ENCODE measurements around the gene CIB4. TPM values are rescaled to one million over a fixed set of nuclear protein-coding genes. Genes with fewer than 3 reads are reported as not detected.

The CIB4 gene
- total and polyA plus RNA-seq, 2 of the 13 experiments (the other 11 are each of a cell fraction or from before 2014, with no cell fraction given), result not detected

DNA sequence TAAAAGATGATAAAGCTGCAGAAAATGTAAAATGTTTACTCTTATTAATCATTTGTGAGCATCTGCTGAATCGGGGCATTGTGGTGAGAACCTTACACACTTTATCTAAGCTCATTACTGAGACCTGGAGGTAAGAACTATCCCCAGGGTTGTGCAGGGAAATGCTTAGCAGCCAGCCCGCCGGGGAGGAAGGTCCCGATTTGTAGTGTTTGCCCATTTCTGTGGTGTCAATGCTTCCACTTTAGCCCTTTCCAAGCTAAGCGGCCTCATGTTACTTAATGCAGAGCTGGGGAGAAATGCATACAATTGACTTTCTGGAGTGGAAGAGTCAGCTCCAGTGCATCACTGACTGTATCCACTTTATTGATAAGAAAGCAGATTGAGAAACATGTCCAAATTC is 30.5 kb upstream of the CIB4 start (continued):
- TF ChIP-seq, protein P1, sequence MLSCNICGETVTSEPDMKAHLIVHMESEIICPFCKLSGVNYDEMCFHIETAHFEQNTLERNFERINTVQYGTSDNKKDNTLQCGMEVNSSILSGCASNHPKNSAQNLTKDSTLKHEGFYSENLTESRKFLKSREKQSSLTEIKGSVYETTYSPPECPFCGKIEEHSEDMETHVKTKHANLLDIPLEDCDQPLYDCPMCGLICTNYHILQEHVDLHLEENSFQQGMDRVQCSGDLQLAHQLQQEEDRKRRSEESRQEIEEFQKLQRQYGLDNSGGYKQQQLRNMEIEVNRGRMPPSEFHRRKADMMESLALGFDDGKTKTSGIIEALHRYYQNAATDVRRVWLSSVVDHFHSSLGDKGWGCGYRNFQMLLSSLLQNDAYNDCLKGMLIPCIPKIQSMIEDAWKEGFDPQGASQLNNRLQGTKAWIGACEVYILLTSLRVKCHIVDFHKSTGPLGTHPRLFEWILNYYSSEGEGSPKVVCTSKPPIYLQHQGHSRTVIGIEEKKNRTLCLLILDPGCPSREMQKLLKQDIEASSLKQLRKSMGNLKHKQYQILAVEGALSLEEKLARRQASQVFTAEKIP (CRISPR knock-in tag; IDR thresholded peaks at IDR 0.05; ENCODE audit: borderline replicate concordance), result no peak
- no peak for TF ChIP-seq GLI4 (CRISPR knock-in tag; IDR thresholded peaks at IDR 0.05; ENCODE audit: borderline replicate concordance)

DNA sequence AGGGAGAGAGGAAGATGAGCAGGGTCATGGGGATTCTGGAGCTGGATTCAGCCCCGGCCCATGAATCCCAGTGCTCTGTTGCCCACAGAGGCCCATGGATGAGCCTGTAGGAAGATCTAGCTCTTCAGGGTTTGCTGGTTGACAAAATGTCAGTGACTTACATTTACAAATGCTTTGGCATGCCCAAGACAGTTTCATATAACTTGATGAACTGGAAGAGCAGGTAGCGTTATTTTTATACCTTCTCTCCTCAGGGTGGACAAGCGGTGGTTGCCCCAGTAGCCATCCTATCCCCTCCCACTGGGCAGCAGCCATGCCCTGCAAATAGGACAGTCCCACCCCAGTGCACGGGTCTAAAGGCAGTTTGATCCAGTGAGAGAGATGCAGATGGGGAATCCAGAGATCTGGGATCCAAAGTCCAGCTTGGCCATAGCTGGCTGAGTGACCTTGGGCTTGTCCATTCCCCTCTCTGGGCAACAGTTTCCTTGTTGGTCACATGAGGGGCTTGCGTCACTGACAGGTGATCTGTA is 29.8 kb upstream of the CIB4 start:
- Histone ChIP-seq H2AFZ (ENCODE audit: low read length) (no peak overlapping the region), H3K27ac (ENCODE audit: extremely low read length, insufficient read depth, low read length) (no peak overlapping the region), H3K4me2 (ENCODE audit: low read depth, low read length) (no peak overlapping the region), H3K9ac (ENCODE audit: insufficient read depth, low read depth, low read length) (no peak overlapping the region), H3K9me3 (ENCODE audit: low read length) (no peaks in the 10 kb centered on the region), H3K4me3 (replicated peaks in 1 of 3; ENCODE audit: insufficient read depth in 1 of 3, low read depth in 2 of 3, low read length in 3 of 3) (no peak overlapping the region), H3K79me2 (ENCODE audit: insufficient read depth, low read length) (no peaks in the 10 kb centered on the region), H3K36me3 (replicated peaks in 1 of 2; ENCODE audit: control insufficient read depth in 1 of 2, insufficient read depth in 2 of 2, low read length in 2 of 2) (no peaks in the 10 kb centered on the region), H4K20me1 (ENCODE audit: insufficient read depth, low read length) (no peaks in the 10 kb centered on the region), H3K4me1 (ENCODE audit: insufficient read depth, low read length) (0 out of 2 replicates have a peak, but pooled peaks cover 5% of the 10 kb centered on the region), H3K27me3 (ENCODE audit: control insufficient read depth in 1 of 2, insufficient read depth in 2 of 2, low read length in 2 of 2) (peaks cover 17 to 52% of the 10 kb centered on the region in 2 experiments; a peak in 4 of 5 replicates)
- BruUV-seq (replicated peaks), result no TSS peak
- WGBS (ENCODE audit: low lambda C conversion rate), result 25% methylated on average over 4 of the region's 5 CpGs
- ChIA-PET POLR2A (no interaction called here), CTCF (ENCODE audit: low intra/inter-chr PET ratio, low total read pairs) (no interaction called here)
- no peak for DNase-seq (ENCODE audit: low spot score)
- intact Hi-C loops (cut with micrococcal nuclease; ENCODE audit: unreplicated experiment), result no loop called here
- in situ Hi-C loops (cut with HindIII; ENCODE audit: extremely low pct_ligation_motif_present, low pct_unique_long_range_greater_than_20kb), result no loop called here
- TF ChIP-seq, protein P2, sequence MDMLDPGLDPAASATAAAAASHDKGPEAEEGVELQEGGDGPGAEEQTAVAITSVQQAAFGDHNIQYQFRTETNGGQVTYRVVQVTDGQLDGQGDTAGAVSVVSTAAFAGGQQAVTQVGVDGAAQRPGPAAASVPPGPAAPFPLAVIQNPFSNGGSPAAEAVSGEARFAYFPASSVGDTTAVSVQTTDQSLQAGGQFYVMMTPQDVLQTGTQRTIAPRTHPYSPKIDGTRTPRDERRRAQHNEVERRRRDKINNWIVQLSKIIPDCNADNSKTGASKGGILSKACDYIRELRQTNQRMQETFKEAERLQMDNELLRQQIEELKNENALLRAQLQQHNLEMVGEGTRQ (IDR thresholded peaks at IDR 0.05; ENCODE audit: low read depth, low read length), result peak; percentile 40
- TF ChIP-seq, protein P2 (CRISPR knock-in tag; IDR thresholded peaks at IDR 0.05; ENCODE audit: borderline replicate concordance), result no peak
- TF ChIP-seq, protein P3, sequence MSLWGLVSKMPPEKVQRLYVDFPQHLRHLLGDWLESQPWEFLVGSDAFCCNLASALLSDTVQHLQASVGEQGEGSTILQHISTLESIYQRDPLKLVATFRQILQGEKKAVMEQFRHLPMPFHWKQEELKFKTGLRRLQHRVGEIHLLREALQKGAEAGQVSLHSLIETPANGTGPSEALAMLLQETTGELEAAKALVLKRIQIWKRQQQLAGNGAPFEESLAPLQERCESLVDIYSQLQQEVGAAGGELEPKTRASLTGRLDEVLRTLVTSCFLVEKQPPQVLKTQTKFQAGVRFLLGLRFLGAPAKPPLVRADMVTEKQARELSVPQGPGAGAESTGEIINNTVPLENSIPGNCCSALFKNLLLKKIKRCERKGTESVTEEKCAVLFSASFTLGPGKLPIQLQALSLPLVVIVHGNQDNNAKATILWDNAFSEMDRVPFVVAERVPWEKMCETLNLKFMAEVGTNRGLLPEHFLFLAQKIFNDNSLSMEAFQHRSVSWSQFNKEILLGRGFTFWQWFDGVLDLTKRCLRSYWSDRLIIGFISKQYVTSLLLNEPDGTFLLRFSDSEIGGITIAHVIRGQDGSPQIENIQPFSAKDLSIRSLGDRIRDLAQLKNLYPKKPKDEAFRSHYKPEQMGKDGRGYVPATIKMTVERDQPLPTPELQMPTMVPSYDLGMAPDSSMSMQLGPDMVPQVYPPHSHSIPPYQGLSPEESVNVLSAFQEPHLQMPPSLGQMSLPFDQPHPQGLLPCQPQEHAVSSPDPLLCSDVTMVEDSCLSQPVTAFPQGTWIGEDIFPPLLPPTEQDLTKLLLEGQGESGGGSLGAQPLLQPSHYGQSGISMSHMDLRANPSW (CRISPR knock-in tag; IDR thresholded peaks at IDR 0.05; ENCODE audit: borderline replicate concordance), result no peak
- ATAC-seq, result no peak
- no peak for FAIRE-seq

All from HepG2 (cell line).